K562 (cell line): Measurements from ENCODE around the gene MICAL2. TPM values are rescaled to one million over a fixed set of nuclear protein-coding genes. Genes with fewer than 3 reads are reported as not detected.

Source experiments
- ATAC-seq: fragments of 200-7000 bp; cut with Tn5 transposase; 3 replicates; pipeline ENCODE4 v1.9.1; 2020; ENCODE audit warnings: moderate library complexity
- BruUV-seq: library from RNA; stranded (reverse); fragments of 400-500 nt; replicated peaks from 2 replicates; lab custom pipeline; 2021; lab: Mats Ljungman, UMichigan
- CTCF ChIA-PET: fragments of 300-600 bp; formaldehyde crosslinking; extraction: SDS; loops from one replicate; lab custom pipeline; 2021; ENCODE audit warnings: low intra/inter-chr PET ratio; lab: Yijun Ruan, JAX
- POLR2A ChIA-PET: fragments of 300-600, 350-650 bp; sonication (Branson Sonifier 250); formaldehyde crosslinking; extraction: SDS; loops from one replicate; lab custom pipeline; 2021; ENCODE audit warnings: antibody characterized with exemption, inconsistent platforms; lab: Yijun Ruan, JAX
- DNase-seq, 4 experiments: peaks; one replicate each; pipeline versions ENCODE4 v3.0.0 to v3.0.0-alpha.2; 2011 to 2018; ENCODE audit warnings: low spot score in 3 of 4, mixed read lengths in 3 of 4; ENCODE audit errors: extremely low read depth in 1 of 4
- FAIRE-seq: peaks from 2 replicates; lab custom pipeline; 2011; peaks lifted over from hg19 to GRCh38; lab: Jason Lieb, UNC
- H2AFZ ChIP-seq: 2 replicates; pipeline ENCODE4 v1.6.0; 2011; ENCODE audit warnings: low read depth, low read length, control low read depth, inconsistent platforms
- H3K27ac ChIP-seq: fragments of 200-600 bp; 3 replicates; pipeline ENCODE4 v1.8.0; 2011; ENCODE audit warnings: low read depth, mild to moderate bottlenecking, control low read depth, inconsistent platforms, low read length, moderate library complexity, mixed read lengths; ENCODE audit errors: extremely low read depth
- H3K27me3 ChIP-seq, 2 experiments: fragments of 300-600 bp in 1 of 2; 2 replicates in 1 of 2; 3 replicates in 1 of 2; pipeline versions ENCODE4 v1.6.0 to v1.8.0; 2011; ENCODE audit warnings: inconsistent platforms in 2 of 2, low read length in 2 of 2, mild to moderate bottlenecking in 1 of 2, mixed read lengths in 1 of 2, moderate library complexity in 1 of 2; ENCODE audit not compliant: control insufficient read depth in 2 of 2, insufficient read depth in 2 of 2
- H3K36me3 ChIP-seq: fragments of 300-600 bp; 3 replicates; pipeline ENCODE4 v1.8.0; 2011; ENCODE audit warnings: mild to moderate bottlenecking, low read length, inconsistent platforms; ENCODE audit not compliant: control insufficient read depth, insufficient read depth
- H3K4me1 ChIP-seq, 2 experiments: fragments of 200-600 bp in 1 of 2; replicated peaks in 1 of 2; 2 replicates in 1 of 2; 3 replicates in 1 of 2; pipeline versions ENCODE4 v1.5.1 to v1.8.0; 2011; ENCODE audit warnings: inconsistent platforms in 2 of 2, low read length in 2 of 2, mild to moderate bottlenecking in 1 of 2, mixed read lengths in 1 of 2, moderate library complexity in 1 of 2; ENCODE audit not compliant: control insufficient read depth in 2 of 2, insufficient read depth in 2 of 2
- H3K4me2 ChIP-seq: 2 replicates; pipeline ENCODE4 v1.6.1; 2011; ENCODE audit warnings: low read length, control low read depth, inconsistent platforms, mixed read lengths; ENCODE audit not compliant: insufficient read depth
- H3K4me3 ChIP-seq: fragments of 200-600 bp; sonication (generic), shearing (Covaris generic); 2 replicates; pipeline ENCODE4 v1.5.1; 2016; ENCODE audit warnings: control low read depth, inconsistent platforms
- H3K79me2 ChIP-seq: fragments of 200-600 bp; 3 replicates; pipeline ENCODE4 v1.8.0; 2011; ENCODE audit warnings: low read length, inconsistent platforms; ENCODE audit not compliant: control insufficient read depth, insufficient read depth
- H3K9ac ChIP-seq, 2 experiments: 2 replicates each; pipeline versions ENCODE4 v1.6.0 to v1.6.1; 2011; ENCODE audit warnings: low read depth in 2 of 2, low read length in 2 of 2, control low read depth in 1 of 2, inconsistent platforms in 1 of 2, mild to moderate bottlenecking in 1 of 2, mixed read lengths in 1 of 2; ENCODE audit not compliant: insufficient read depth in 1 of 2
- H3K9me1 ChIP-seq: one replicate; pipeline ENCODE4 v1.6.0; 2011; ENCODE audit warnings: inconsistent platforms, mild to moderate bottlenecking, low read length, moderate library complexity; ENCODE audit not compliant: control insufficient read depth, insufficient read depth
- H3K9me3 ChIP-seq: replicated peaks from 2 replicates; pipeline ENCODE4 v1.5.1; 2011; ENCODE audit warnings: low read depth, low read length, inconsistent platforms; ENCODE audit not compliant: control insufficient read depth, insufficient read depth
- H4K20me1 ChIP-seq: replicated peaks from 2 replicates; pipeline ENCODE4 v1.6.1; 2011; ENCODE audit warnings: low read length, inconsistent platforms, mixed read lengths; ENCODE audit not compliant: control insufficient read depth, insufficient read depth
- ARID4B ChIP-seq: sonication (generic); formaldehyde crosslinking; IDR thresholded peaks from 2 replicates; pipeline ENCODE4 v1.8.0; 2022; ENCODE audit warnings: mild to moderate bottlenecking, missing genetic modification reagents
- CBFA2T3 ChIP-seq: fragments of 450-650 bp; IDR thresholded peaks from 2 replicates; pipeline ENCODE4 v1.6.1; 2017
- CGGBP1 ChIP-seq: fragments of 250-450 bp; sonication (Bioruptor Pico); IDR thresholded peaks from 2 replicates; pipeline ENCODE4 v1.9.0; 2021; ENCODE audit warnings: mild to moderate bottlenecking
- DMBX1 ChIP-seq: fragments of 250-450 bp; sonication (Bioruptor Pico); IDR thresholded peaks from 2 replicates; pipeline ENCODE4 v1.8.0; 2022; ENCODE audit warnings: inconsistent platforms, mild to moderate bottlenecking, moderate library complexity, borderline replicate concordance
- EP300 ChIP-seq: IDR thresholded peaks from 2 replicates; pipeline ENCODE4 v1.6.1; 2012; ENCODE audit warnings: low read length, improper control_type of control experiment
- NCOA6 ChIP-seq: fragments of 450-650 bp; IDR thresholded peaks from 2 replicates; pipeline ENCODE4 v1.6.1; 2017; ENCODE audit warnings: mild to moderate bottlenecking
- PML ChIP-seq: IDR thresholded peaks from 2 replicates; pipeline ENCODE4 v1.6.1; 2012; ENCODE audit warnings: low read length, inconsistent platforms
- RAD51 ChIP-seq: fragments of 450-650 bp; IDR thresholded peaks from 2 replicates; pipeline ENCODE4 v1.7.1; 2016; ENCODE audit warnings: low read depth, mild to moderate bottlenecking, borderline replicate concordance
- SP2 ChIP-seq: IDR thresholded peaks from 2 replicates; pipeline ENCODE4 v1.6.1; 2011; ENCODE audit warnings: mild to moderate bottlenecking, low read depth, low read length, moderate library complexity; ENCODE audit not compliant: poor library complexity, severe bottlenecking; ENCODE audit errors: extremely low read depth
- SRSF7 ChIP-seq: fragments of 200-400 bp; formaldehyde crosslinking; optimal IDR thresholded peaks from 2 replicates; pipeline ENCODE3; 2017; ENCODE audit warnings: mild to moderate bottlenecking, low read depth, low read length
- THAP12 ChIP-seq: fragments of 250-450 bp; sonication (Bioruptor Pico); IDR thresholded peaks from 2 replicates; pipeline ENCODE4 v1.9.0; 2021; ENCODE audit warnings: mild to moderate bottlenecking, inconsistent platforms
- XRCC3 ChIP-seq: fragments of 450-650 bp; IDR thresholded peaks from 2 replicates; pipeline ENCODE4 v1.6.1; 2017; ENCODE audit warnings: mild to moderate bottlenecking, moderate library complexity
- ZNF431 ChIP-seq: sonication (generic); formaldehyde crosslinking; IDR thresholded peaks from 2 replicates; pipeline ENCODE4 v1.8.0; 2022; ENCODE audit warnings: mild to moderate bottlenecking, missing genetic modification reagents
- ZSCAN32 ChIP-seq: fragments of 450-650 bp; formaldehyde crosslinking; IDR thresholded peaks from 2 replicates; pipeline ENCODE4 v1.4.0; 2020; ENCODE audit warnings: mild to moderate bottlenecking, moderate library complexity
- WGBS: fragments of 100-300 bp; shearing (Covaris generic); methylation state at CpG from one replicate; pipeline ENCODE4 v1.1.6; 2016; ENCODE audit warnings: low coverage, mixed read lengths; ENCODE audit not compliant: insufficient coverage; ENCODE audit errors: missing lambda C conversion rate; 5-methylcytosine and 5-hydroxymethylcytosine counted together
- in situ Hi-C: fragments of 300-500 bp; cut with MboI; formaldehyde crosslinking; loops from 4 replicates; pipeline ENCODE4 v1.15.0; 2018; ENCODE audit warnings: inconsistent platforms, mixed read lengths
- intact Hi-C: fragments of 100-400 bp; cut with micrococcal nuclease; formaldehyde crosslinking; loops from 2 replicates; pipeline ENCODE4 v1.14.2; 2022
- polyA plus RNA-seq, 8 experiments: library from polyadenylated mRNA; depleted of rRNA in 4 of 8; stranded (reverse) in 5 of 8; unstranded in 3 of 8; fragments of >200 nt; fragmentation: Nextera tagmentation in 2 of 8; fragmentation: Illumina TruSeq in 1 of 8; extraction: Ambion mirVana in 2 of 8; extraction: Trizol in 1 of 8; gene quantifications; 2 replicates each; pipeline versions ENCODE4 v1.2.1 to v1.2.3, GENCODE V29; 2011 to 2014; ENCODE audit warnings: inconsistent platforms in 1 of 8, missing spikeins in 1 of 8
- total RNA-seq, 7 experiments: library from RNA; depleted of rRNA in 6 of 7; stranded (reverse); fragments of >200 nt in 6 of 7; fragmentation: Illumina TruSeq in 2 of 7; extraction: Trizol in 2 of 7; gene quantifications; 2 replicates each; pipeline versions ENCODE4 v1.2.1 to v1.2.3, GENCODE V29; 2011 to 2021; ENCODE audit warnings: low replicate concordance in 1 of 7
- TF ChIP-seq, protein P1 (sequence below): sonication (generic); formaldehyde crosslinking; IDR thresholded peaks from 2 replicates; pipeline ENCODE4 v1.8.0; 2023; ENCODE audit warnings: mild to moderate bottlenecking, missing genetic modification reagents

The MICAL2 gene
- total and polyA plus RNA-seq, 9 of the 15 experiments (the other 6 are each of a cell fraction or from before 2014, with no cell fraction given) = 4.7 to 64.2 (median 33.6) TPM

DNA sequence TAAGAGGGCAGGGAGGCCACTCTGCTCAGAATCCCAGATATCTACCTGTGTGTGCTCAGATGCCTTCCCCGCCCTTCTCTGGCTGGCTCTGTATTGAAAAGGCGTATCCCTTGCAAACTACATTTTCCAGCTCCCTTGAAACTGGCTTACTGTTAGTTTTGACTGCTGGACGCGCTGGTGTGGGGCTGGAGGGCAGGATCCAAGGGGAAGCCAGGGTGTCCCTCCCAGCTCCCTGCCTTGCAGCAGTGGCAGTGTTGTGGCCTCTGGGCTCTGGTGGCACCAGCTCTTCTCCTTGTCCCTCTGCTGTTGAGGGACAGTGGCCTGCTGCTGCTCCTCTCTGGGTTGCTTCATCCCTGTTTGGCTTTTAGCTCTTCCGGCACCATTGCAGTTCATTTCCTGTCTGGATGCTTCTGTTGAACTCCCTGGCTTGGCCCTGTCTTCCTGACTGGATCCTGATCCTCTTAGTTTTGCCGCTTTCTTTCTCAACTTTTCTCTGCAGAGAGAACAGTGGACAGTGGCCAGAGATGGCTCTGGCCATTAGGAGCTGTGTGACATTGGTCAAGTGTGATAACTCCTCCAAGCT, 159.9 kb downstream of the MICAL2 start:
- Histone ChIP-seq H4K20me1 (no peaks in the 10 kb centered on the region), H2AFZ (no peak overlapping the region), H3K79me2 (no peaks in the 10 kb centered on the region), H3K4me2 (no peak overlapping the region), H3K27ac (no peak overlapping the region), H3K9ac (peak overlapping the region in 1 of 2 experiments; percentile 53; a peak in 1 of 4 replicates), H3K4me1 (peaks cover 21 to 33% of the 10 kb centered on the region in 2 experiments), H3K27me3 (no peaks in the 10 kb centered on the region), H3K9me1 (no peaks in the 10 kb centered on the region), H3K9me3 (no peaks in the 10 kb centered on the region), H3K36me3 (no peaks in the 10 kb centered on the region), H3K4me3 (no peak overlapping the region)
- 82% methylated on average over 3 of the region's 6 CpGs for WGBS
- ChIA-PET POLR2A (interaction anchor here (0.6 to 2.2 kb wide), 4 partner anchors 10 to 287 kb away, joined by 3 to 9 read pairs (median 4); no protein-coding TSS in a partner anchor), CTCF (no interaction called here)
- DNase-seq (no peak), FAIRE-seq (no peak), ATAC-seq (no peak)
- no TSS peak for BruUV-seq
- TF ChIP-seq SRSF7 (no peak), ZSCAN32 (no peak), ZNF431 (CRISPR knock-in tag) (no peak), SP2 (no peak), DMBX1 (CRISPR knock-in tag) (no peak), XRCC3 (no peak), CBFA2T3 (no peak), EP300 (no peak), CGGBP1 (no peak), RAD51 (no peak), ARID4B (no peak), NCOA6 (no peak), THAP12 (CRISPR knock-in tag) (no peak), PML (no peak)
- TF ChIP-seq, protein P1, sequence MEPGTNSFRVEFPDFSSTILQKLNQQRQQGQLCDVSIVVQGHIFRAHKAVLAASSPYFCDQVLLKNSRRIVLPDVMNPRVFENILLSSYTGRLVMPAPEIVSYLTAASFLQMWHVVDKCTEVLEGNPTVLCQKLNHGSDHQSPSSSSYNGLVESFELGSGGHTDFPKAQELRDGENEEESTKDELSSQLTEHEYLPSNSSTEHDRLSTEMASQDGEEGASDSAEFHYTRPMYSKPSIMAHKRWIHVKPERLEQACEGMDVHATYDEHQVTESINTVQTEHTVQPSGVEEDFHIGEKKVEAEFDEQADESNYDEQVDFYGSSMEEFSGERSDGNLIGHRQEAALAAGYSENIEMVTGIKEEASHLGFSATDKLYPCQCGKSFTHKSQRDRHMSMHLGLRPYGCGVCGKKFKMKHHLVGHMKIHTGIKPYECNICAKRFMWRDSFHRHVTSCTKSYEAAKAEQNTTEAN (CRISPR knock-in tag) = no peak
- in situ Hi-C loops = no loop called here
- intact Hi-C loops = no loop called here
